K562 (cell line): Measurements from ENCODE around the gene PFKP. TPM values are rescaled to one million over a fixed set of nuclear protein-coding genes. Genes with fewer than 3 reads are reported as not detected.
A peak's percentile ranks its signal among the peaks of the same experiment; 100 is the strongest.

ENCODE experiments used
- ARID1B ChIP-seq: fragments of 450-650 bp; IDR thresholded peaks from 2 replicates; pipeline ENCODE4 v1.6.1; 2016; ENCODE audit warnings: antibody characterized with exemption, mild to moderate bottlenecking, inconsistent platforms
- ARID2 ChIP-seq: fragments of 450-650 bp; IDR thresholded peaks from 2 replicates; pipeline ENCODE4 v1.6.1; 2017; ENCODE audit warnings: antibody characterized with exemption, mild to moderate bottlenecking
- ATF7 ChIP-seq: fragments of 450-650 bp; IDR thresholded peaks from 2 replicates; pipeline ENCODE4 v1.7.1; 2014; ENCODE audit warnings: mild to moderate bottlenecking, moderate library complexity
- BCL6 ChIP-seq: fragments of 250-450 bp; sonication (Bioruptor Pico); IDR thresholded peaks from 2 replicates; pipeline ENCODE4 v1.4.0; 2020
- BRF1 ChIP-seq: IDR thresholded peaks from 3 replicates; pipeline ENCODE4 v1.6.1; 2011; ENCODE audit warnings: borderline replicate concordance, mild to moderate bottlenecking; ENCODE audit not compliant: insufficient read length; ENCODE audit errors: extremely low read depth
- CBX5 ChIP-seq: IDR thresholded peaks from 2 replicates; pipeline ENCODE4 v1.6.1; 2014; ENCODE audit warnings: low read depth, borderline replicate concordance
- CSDE1 ChIP-seq, 2 experiments: fragments of 450-650 bp; IDR thresholded peaks; 2 replicates each; pipeline ENCODE4 v1.6.1; 2016; ENCODE audit warnings: mild to moderate bottlenecking in 1 of 2
- CTBP1 ChIP-seq: fragments of 450-650 bp; IDR thresholded peaks from 2 replicates; pipeline ENCODE4 v1.6.1; 2016; ENCODE audit warnings: borderline replicate concordance
- EZH2 ChIP-seq: IDR thresholded peaks from 2 replicates; pipeline ENCODE4 v1.6.1; 2012; ENCODE audit warnings: low read depth, mild to moderate bottlenecking, inconsistent platforms, low read length, borderline replicate concordance
- FOSL1 ChIP-seq: fragments of 200-800 bp; sonication (Bioruptor generic); conservative IDR thresholded peaks from 2 replicates; pipeline ENCODE4 v1.6.1; 2016; ENCODE audit warnings: missing genetic modification characterization, missing compliant biosample characterization
- L3MBTL2 ChIP-seq: fragments of 450-650 bp; IDR thresholded peaks from 2 replicates; pipeline ENCODE4 v1.6.1; 2016; ENCODE audit warnings: mild to moderate bottlenecking, moderate library complexity
- NEUROD1 ChIP-seq: fragments of 150-350 bp; IDR thresholded peaks from 2 replicates; pipeline ENCODE4 v1.6.1; 2014; ENCODE audit warnings: borderline replicate concordance, low read length, low read depth; ENCODE audit not compliant: partially characterized antibody
- NKRF ChIP-seq: fragments of 450-650 bp; IDR thresholded peaks from 2 replicates; pipeline ENCODE4 v1.6.1; 2016; ENCODE audit warnings: borderline replicate concordance
- NR2C1 ChIP-seq, 2 experiments: fragments of 450-650 bp; IDR thresholded peaks; 2 replicates each; pipeline ENCODE4 v1.6.1; 2017; ENCODE audit warnings: mild to moderate bottlenecking in 2 of 2, antibody characterized with exemption in 1 of 2, inconsistent platforms in 1 of 2, missing compliant biosample characterization in 1 of 2, missing genetic modification characterization in 1 of 2
- SRSF9 ChIP-seq: fragments of 200-400 bp; formaldehyde crosslinking; IDR thresholded peaks from 2 replicates; pipeline ENCODE4 v1.6.1; 2017; ENCODE audit warnings: low read depth, low read length, borderline replicate concordance
- STAT5B ChIP-seq: fragments of 250-450 bp; sonication (Bioruptor Pico); IDR thresholded peaks from 2 replicates; pipeline ENCODE4 v1.8.0; 2021; ENCODE audit warnings: mild to moderate bottlenecking, inconsistent platforms
- TRIM28 ChIP-seq: fragments of 450-650 bp; IDR thresholded peaks from 2 replicates; pipeline ENCODE4 v1.6.1; 2017
- ZNF174 ChIP-seq: fragments of 250-450 bp; sonication (Bioruptor Pico); IDR thresholded peaks from 2 replicates; pipeline ENCODE4 v1.4.0; 2020; ENCODE audit warnings: mild to moderate bottlenecking
- ZNF592 ChIP-seq: fragments of 450-650 bp; IDR thresholded peaks from 2 replicates; pipeline ENCODE4 v1.6.1; 2017; ENCODE audit warnings: antibody characterized with exemption, mild to moderate bottlenecking
- polyA plus RNA-seq, 8 experiments: library from polyadenylated mRNA; depleted of rRNA in 4 of 8; stranded (reverse) in 5 of 8; unstranded in 3 of 8; fragments of >200 nt; fragmentation: Nextera tagmentation in 2 of 8; fragmentation: Illumina TruSeq in 1 of 8; extraction: Ambion mirVana in 2 of 8; extraction: Trizol in 1 of 8; gene quantifications; 2 replicates each; pipeline versions ENCODE4 v1.2.1 to v1.2.3, GENCODE V29; 2011 to 2014; ENCODE audit warnings: inconsistent platforms in 1 of 8, missing spikeins in 1 of 8
- total RNA-seq, 7 experiments: library from RNA; depleted of rRNA in 6 of 7; stranded (reverse); fragments of >200 nt in 6 of 7; fragmentation: Illumina TruSeq in 2 of 7; extraction: Trizol in 2 of 7; gene quantifications; 2 replicates each; pipeline versions ENCODE4 v1.2.1 to v1.2.3, GENCODE V29; 2011 to 2021; ENCODE audit warnings: low replicate concordance in 1 of 7
- TF ChIP-seq, protein P1 (sequence below): fragments of 250-450 bp; sonication (Bioruptor Pico); IDR thresholded peaks from 2 replicates; pipeline ENCODE4 v1.4.0; 2020; ENCODE audit warnings: mild to moderate bottlenecking, moderate library complexity

PFKP gene
- total and polyA plus RNA-seq, 9 of the 15 experiments (the other 6 are each of a cell fraction or from before 2014, with no cell fraction given), result 23.5 to 116 (median 62.1) TPM

- peak; percentile 92 for TF ChIP-seq ARID1B
- no peak for TF ChIP-seq EZH2
- TF ChIP-seq ARID2, result no peak
- TF ChIP-seq FOSL1 (tag), result peak; percentile 99
- TF ChIP-seq NEUROD1, result peak; percentile 28
- TF ChIP-seq, protein P1, sequence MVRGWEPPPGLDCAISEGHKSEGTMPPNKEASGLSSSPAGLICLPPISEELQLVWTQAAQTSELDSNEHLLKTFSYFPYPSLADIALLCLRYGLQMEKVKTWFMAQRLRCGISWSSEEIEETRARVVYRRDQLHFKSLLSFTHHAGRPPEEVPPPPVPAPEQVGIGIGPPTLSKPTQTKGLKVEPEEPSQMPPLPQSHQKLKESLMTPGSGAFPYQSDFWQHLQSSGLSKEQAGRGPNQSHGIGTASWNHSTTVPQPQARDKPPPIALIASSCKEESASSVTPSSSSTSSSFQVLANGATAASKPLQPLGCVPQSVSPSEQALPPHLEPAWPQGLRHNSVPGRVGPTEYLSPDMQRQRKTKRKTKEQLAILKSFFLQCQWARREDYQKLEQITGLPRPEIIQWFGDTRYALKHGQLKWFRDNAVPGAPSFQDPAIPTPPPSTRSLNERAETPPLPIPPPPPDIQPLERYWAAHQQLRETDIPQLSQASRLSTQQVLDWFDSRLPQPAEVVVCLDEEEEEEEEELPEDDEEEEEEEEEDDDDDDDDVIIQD (CRISPR knock-in tag), result no peak
- TF ChIP-seq STAT5B (CRISPR knock-in tag), result no peak
- TF ChIP-seq SRSF9, result no peak
- TF ChIP-seq CTBP1, result peak; percentile 12
- no peak for TF ChIP-seq NR2C1 (IDR thresholded peaks at IDR 0.05)
- peak; percentile 54; the same call in 1 of the 2 replicates for TF ChIP-seq NR2C1 (tag; IDR thresholded peaks at IDR 0.05)
- peak; percentile 84 for TF ChIP-seq L3MBTL2
- TF ChIP-seq BCL6 (CRISPR knock-in tag), result no peak
- no peak for TF ChIP-seq CSDE1 (IDR thresholded peaks at IDR 0.05)
- TF ChIP-seq ZNF592, result peak; percentile 85
- TF ChIP-seq ATF7, result peak; percentile 83
- TF ChIP-seq CBX5, result no peak
- TF ChIP-seq BRF1, result no peak
- no peak for TF ChIP-seq NKRF
- TF ChIP-seq ZNF174, result no peak
- no peak for TF ChIP-seq TRIM28
Observed at GRCh38 chr10:3095373-3096139, 28.2 kb downstream of the PFKP start (continued).
